ENCODE results near the gene MEF2C. TPM values are rescaled to one million over a fixed set of nuclear protein-coding genes. Genes with fewer than 3 reads are reported as not detected.

MEF2C gene
- total RNA-seq, 4 donors from 2014 or later = 45.6 to 92.0 (median 54.4) TPM

DNA sequence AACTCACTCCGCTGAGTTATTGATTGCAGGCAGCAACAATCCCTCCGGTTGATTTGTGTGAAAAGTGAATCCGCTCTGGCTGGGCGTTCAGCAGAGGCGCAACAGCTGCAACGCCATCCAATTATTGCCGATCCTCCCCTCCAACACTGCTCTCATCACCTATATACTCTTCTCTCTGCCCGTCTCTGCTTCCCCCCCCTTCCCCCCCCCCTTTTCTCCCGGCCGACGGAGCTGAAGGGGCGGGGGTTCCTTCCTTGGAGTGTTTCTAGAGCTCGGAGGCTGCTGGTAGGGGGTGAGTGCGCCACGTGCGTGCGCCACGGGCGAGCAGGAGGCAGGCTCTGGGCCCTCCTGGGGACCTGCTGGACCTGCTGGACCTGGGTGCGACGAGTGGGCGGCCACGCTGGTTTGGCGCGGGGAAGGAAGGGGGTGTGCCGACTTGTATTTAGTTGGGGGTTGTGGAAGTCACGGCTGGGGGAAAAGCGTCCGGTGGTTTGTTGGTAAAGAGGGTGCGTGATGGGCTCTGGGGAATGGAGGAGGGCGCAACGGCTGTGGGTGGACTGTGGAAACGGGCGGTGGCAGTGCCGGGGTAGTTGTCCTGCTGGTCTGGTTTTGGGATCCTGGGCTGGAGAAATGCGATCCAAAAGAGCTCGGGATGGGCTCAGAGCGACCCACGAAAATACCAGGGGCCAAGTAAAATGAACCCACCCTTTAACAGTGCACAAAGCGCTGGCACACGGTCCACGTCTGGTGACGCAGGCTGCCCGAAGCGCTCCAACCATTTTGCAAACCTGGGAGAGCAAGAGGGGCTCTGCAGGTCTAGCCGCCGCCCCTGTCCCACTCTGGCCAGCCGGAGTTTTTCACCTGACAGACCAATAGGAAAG lies 6.4 kb upstream of the MEF2C start:
- TF ChIP-seq, protein P1, sequence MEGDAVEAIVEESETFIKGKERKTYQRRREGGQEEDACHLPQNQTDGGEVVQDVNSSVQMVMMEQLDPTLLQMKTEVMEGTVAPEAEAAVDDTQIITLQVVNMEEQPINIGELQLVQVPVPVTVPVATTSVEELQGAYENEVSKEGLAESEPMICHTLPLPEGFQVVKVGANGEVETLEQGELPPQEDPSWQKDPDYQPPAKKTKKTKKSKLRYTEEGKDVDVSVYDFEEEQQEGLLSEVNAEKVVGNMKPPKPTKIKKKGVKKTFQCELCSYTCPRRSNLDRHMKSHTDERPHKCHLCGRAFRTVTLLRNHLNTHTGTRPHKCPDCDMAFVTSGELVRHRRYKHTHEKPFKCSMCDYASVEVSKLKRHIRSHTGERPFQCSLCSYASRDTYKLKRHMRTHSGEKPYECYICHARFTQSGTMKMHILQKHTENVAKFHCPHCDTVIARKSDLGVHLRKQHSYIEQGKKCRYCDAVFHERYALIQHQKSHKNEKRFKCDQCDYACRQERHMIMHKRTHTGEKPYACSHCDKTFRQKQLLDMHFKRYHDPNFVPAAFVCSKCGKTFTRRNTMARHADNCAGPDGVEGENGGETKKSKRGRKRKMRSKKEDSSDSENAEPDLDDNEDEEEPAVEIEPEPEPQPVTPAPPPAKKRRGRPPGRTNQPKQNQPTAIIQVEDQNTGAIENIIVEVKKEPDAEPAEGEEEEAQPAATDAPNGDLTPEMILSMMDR (IDR thresholded peaks at IDR 0.05; ENCODE audit: low read depth) = no peak

DNA sequence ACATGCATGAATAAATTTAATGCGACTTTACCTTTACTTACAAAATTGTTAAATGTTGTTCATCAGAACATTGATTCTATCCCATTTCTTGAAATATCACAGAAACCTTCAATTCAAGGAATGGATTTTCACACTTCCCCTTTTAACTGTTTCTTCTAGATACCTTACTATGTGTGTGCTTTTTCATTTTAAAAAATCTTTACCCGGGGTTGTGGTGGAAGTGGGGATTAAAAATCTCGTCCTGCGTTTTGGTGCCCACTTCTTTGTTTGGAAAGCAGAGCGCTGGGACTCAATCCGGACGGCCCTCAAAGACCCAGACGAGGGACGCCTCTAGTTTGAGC lies 5.8 kb upstream of the MEF2C start:
- TF ChIP-seq, protein P1 (IDR thresholded peaks at IDR 0.05; ENCODE audit: low read depth) = no peak

DNA sequence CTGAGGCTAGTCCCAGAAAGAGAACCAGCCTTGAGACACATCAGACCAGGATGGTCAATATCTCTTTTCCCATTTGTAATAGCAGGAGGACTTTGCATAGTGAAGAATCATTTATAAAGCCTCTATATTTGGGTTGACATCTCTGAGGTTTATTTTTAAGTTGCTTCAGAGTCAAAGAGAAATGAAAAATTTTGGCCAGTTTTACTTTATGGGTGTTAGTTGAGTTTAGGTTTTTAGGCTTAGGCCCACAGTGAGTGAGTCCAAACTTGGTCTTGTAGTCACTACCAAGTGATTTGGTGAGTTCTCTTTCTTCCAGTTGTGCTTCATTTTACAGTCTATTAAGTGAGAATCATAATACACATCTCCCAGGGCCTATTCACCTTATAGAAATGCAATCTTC lies 5.3 kb upstream of the MEF2C start:
- TF ChIP-seq, protein P1 (IDR thresholded peaks at IDR 0.05; ENCODE audit: low read depth) = no peak

DNA sequence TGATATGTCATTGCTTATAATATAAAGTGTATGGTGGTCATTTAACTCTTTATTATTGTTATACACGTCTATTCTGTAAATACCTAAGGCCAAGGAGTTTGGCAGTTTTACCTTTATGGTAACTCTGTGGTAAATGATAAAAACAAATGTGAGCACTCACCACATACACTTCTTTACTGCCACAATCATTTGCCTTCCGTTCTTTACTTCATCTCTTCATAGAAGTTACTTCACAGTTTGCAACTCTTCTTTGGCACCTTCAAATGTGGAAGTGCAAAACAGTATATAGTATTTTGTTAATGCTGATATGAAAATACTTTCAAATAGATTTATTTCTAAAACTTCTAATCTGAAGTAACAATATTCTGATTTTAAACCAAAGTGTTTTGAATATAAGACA lies 4.4 kb upstream of the MEF2C start:
- TF ChIP-seq, protein P1 (IDR thresholded peaks at IDR 0.05; ENCODE audit: low read depth) = no peak

DNA sequence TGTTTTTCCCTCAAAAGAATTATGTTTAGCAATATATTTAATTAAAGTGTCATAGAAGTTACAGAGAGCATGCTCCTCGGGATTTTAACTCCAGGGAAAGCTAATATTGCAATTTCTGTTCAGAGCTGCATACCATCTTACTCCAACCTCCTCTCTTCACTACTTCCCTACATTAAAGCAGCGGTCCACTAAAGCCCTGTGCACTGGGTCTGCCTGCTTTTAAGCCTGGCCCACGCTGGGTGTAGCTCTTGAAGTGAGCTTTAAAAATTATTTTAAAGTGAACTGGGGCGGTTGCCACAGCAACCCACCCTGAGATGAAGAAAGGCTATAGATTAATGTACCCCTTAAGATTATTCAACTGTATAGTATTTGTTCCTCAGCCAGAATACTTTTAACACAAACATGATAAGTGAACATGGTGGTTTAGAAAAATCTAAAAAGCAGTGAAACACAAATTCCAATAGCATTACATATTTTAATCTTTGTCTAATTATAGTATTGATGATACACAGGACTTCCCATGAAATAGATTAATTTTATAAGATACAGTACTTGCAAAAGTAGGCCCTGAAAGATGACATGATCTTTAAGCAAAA lies 3.9 kb upstream of the MEF2C start:
- TF ChIP-seq, protein P1 (IDR thresholded peaks at IDR 0.05; ENCODE audit: low read depth) = no peak

DNA sequence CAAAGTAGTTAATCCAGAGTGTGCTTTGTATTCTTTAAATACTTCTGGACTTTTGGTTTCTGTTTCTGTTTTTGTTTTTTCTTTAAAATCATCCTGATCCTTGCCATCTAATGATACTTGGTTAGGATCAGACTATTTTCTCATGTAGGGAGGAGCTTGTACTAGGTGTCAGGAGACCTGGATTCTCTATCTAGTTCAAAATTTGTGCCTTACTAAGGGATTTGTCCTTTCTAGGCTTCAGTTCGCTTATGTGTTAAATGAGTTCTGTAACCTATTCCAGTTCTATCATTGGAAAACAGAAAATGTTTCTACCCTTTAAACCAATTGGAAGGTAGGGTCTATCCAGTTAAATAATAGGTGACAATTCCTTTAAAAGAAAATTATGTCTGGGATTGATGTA lies 3.3 kb upstream of the MEF2C start:
- TF ChIP-seq, protein P1 (IDR thresholded peaks at IDR 0.05; ENCODE audit: low read depth) = no peak

DNA sequence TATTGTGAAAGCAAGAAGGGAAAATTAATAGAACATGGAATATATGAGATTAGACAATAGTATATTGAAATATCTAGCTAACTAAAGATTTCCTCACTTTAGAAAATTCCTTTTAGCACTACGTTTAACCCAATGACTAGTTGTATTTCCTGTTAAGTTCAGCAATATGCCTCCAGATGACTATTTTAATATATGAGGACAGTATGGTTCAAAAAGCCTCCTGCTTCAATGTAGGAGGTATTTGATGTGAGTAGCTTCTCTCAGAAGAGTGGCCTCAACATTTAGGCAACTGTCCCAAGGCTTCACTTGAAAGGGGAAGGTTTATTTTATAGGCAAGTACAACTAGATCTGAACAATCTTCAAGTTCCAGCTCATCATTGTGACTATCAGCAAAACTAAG lies 2.0 kb upstream of the MEF2C start:
- TF ChIP-seq, protein P1 (IDR thresholded peaks at IDR 0.05; ENCODE audit: low read depth) = no peak

Data from subcutaneous adipose tissue (tissue), 4 donors.